HG02943 (cell line): ENCODE measurements around the gene SLC27A5.
"Not testable (repeated sequence)": the region's sequence is repeated elsewhere in the genome, so short reads cannot be mapped to it uniquely, and the experiment has no call there.

Experiments used
- ATAC-seq: cut with Tn5 transposase; IDR thresholded peaks from one replicate; pipeline ENCODE4 v1.9.1; 2021; ENCODE audit warnings: mild to moderate bottlenecking, low read depth, moderate library complexity; ENCODE audit not compliant: unreplicated experiment

The SLC27A5 gene

DNA sequence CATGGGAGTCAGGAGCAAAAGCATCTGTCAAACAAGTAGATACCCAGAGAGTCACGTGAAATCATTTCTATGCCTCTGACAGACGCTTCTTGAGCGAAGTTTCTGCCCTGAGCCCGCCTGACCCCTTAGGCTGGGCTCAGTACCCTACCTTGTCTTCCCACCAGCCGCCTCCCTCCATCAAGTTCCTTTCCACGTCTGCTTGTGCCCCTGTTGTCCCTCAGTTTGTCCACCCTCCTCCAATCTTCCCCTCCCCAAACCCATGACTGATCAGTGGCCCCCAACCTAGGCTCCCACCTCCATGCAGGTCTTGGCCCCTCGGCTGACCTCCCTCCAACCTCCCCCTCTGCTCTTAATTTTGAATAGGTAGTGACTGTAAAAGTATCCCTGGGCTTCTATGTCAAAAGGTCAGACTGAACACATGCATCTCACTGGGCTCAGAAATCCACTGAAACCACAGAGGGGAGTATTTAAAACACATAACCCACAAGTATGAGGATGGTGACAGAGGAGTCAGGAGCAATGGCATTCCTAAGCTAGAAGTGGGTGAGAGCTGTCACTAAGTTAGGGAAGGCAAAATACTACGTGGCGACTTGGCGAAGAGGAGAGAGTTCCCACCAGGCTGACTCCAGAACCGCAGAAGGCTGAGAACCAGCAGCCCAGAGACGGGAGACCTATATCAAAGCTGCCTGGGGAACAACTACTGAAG is 37.3 kb downstream of the SLC27A5 start:
- ATAC-seq, result no peak

DNA sequence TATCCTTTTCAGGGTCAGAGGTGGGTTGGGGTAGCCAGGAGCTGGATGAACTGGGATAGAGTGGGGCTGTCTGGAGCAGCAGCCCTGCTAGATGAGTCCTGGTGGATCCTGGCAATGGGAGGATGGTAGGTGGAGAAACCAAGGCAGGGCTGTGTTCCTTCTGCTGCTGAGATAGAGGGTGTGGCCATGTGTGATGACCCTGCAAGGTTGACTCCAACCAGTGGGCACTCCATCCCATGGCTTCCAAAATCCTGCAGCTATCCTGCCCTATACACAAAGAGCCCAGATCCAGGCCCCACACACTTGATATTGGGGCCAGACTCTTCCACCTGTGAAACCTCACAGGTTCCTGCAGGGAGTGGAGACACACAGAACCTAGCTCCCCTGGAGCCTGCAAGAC is 38.0 kb downstream of the SLC27A5 start:
- ATAC-seq, result no peak

DNA sequence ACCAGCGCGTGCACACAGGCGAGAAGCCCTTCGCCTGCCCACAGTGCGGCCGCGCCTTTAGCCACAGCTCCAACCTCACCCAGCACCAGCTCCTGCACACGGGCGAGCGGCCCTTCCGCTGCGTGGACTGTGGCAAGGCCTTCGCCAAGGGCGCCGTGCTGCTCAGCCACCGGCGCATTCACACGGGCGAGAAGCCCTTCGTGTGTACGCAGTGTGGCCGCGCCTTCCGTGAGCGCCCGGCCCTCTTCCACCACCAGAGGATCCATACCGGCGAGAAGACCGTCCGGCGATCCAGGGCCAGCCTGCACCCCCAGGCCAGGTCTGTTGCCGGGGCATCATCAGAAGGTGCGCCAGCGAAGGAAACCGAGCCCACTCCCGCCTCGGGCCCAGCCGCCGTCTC is 40.1 kb downstream of the SLC27A5 start:
- ATAC-seq, result no peak

DNA sequence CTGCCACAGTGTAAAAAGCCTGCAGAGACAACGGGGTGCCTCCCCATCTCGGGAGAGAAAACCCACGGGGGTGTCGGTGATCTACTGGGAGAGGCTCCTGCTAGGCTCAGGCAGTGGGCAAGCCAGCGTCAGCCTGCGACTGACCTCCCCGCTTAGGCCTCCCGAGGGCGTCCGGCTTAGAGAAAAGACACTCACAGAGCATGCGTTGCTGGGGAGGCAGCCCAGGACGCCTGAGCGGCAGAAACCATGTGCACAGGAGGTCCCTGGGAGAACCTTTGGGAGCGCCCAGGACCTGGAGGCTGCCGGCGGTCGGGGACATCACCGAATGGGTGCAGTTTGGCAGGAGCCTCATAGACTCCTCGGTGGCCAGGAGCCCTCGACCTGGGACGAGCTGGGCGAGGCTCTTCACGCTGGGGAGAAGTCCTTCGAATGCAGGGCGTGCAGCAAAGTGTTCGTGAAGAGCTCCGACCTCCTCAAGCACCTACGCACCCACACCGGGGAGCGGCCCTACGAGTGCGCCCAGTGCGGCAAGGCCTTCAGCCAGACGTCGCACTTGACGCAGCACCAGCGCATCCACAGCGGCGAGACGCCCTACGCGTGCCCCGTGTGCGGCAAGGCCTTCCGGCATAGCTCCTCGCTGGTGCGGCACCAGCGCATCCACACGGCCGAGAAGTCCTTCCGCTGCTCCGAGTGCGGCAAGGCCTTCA is 40.8 kb downstream of the SLC27A5 start:
- ATAC-seq, result not testable (repeated sequence)

DNA sequence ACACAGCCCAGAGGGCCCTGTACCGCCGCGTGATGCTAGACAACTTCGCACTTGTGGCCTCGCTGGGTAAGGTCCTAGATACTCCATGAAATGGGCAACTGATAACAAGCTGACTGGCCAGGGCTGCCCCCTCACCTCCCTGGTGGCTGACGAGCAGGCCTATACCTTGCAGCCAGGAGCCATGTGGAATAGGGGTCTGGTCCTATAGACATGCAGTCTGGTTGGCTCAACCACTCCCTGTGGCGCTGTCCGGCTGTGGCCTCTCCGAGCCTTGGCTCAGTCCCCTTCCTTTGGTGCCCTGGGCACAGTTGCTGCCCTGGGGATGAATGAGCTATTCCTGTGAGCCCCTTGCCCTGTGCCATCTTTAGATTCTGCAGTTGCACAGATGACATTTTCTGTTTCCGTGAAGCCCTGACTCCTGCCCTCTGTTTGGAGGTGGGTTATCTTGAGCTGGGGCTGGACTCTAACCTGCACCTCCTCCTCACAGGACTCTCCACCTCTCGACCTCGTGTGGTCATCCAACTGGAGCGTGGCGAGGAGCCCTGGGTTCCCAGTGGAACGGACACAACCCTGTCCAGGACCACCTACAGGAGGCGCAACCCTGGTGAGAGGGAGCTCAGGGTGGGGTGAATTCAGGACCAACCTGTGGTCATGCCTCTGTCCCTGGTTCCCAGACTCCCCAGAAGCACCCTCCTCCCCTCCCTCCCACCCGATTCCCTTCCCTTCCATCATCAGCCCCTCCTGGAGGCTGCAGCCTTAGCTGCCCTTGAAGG is 42.4 kb downstream of the SLC27A5 start:
- no peak for ATAC-seq

DNA sequence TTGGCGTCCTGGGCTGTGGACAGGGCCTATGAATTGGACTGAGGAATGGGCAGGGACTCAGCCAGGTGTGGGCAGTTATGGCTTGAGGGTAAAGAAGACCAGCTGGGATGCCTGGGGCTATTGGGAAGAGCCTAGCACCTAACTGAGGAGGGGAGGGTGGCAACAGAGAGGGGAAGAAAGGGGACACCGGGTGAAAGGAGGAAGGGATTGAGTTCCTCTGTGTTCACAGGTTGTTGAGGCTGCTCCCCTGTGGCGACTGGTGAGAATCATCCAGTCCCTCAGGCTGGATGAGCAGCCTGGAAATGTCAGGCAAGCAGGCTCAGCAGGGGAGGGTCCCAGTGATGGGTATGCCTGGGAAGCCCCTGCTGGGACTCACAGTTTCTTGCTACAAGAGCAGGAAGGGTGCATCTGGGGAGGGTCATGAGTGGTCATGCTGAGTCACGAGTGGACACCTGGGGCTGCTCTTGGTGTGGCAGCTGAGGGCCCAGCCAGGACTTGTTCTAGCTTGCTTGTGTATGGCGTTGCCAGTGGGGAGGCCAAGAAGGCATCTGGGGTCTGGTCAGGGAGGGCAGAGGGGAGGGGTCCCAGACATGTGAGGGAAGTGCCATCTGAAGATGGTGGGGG is 43.5 kb downstream of the SLC27A5 start:
- no peak for ATAC-seq

DNA sequence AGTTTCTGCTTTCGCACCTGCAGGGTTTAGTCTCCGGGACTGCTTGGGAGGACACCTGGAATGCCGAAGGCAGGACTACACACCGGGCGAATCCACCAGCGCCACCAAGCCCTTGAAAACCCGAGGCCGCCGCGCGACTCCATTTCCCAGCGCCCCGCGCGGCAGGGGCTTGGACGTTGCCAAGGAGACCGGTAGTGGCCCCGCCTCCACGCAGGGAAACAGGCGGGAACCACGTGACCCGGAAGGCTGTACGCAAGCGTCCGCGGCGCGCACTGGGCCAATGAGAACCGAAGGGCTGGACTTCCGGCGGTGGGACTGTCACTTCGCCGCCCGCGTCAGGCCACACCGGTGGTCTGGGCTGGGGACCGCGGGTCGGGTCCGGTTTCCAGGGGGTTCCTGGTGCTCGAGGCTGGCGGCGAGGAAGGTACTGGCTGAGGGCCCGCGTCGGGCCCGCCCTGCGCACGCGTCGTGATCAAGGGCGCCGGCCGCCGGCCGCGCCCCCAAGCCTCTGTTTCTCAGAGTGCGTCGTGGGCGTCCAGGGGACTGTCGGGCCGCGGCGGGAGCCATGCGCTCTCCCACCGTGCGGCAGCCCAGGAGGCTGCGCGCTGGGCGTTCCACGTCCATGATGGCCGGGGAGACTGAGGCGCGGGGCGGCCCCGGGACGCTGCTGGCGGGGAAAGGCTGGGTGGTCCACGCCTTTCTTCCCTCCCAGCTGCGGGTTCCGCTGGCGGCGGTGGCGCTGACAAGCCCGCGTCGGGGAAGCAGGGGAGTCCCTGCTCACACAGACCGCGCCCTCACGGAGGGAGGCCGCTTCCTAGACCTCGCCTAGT is 44.8 kb downstream of the SLC27A5 start, which contains the start of gene ZNF324:
ZNF324 (plus strand) TSS at position 321 of the 830 bp plus-strand sequence. CDS start 2,106 bp downstream, outside the sequence.
- ATAC-seq, result peak; percentile 84

DNA sequence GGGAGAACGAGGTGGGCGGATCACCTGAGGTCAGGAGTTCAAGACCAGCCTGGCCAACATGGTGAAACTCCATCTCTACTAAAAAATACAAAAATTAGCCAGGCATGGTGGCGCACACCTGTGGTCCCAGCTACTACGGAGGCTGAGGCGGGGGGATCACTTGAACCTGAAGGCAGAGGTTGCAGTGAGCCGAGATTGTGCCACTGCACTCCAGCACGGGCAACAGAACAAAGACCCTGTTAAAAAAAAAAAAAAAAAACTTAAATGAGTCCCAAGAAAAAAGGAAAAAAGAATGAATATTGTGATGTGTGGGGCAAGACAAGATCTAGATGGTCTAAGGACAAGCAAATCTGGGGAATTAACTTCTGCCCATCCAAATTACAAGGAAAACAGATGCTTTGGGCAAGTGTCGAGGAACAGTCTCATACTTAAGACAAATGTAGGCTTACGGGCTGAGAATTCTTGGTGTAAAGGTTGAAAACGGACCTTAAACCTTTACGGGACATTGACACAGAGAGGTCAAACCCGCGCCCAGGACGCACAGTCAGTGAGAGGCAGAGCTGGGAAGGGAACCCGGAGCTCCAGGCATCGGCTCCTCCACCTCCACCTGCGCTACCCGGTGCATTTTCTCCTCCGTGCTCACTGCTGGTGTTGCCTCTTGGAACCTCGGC is 45.6 kb downstream of the SLC27A5 start:
- peak; percentile 23 for ATAC-seq

DNA sequence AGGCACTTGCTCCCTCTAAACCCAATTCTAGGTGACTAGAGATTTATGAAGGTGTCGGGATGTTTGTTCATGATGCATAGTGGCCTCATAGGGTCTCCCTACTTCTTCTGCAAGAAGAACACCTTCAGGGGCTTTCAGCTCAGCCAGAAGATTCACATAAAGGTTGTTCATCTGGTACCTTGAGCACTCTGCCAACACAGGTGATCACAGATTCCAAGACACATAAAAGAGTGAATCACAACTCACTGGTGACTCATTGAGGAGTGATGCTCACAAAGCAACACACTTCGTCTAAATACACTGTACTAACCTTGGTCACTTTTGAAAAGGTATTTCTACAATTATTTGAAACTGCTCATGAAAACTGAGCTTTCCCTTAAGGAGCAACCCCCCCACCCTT is 51.8 kb downstream of the SLC27A5 start:
- no peak for ATAC-seq

DNA sequence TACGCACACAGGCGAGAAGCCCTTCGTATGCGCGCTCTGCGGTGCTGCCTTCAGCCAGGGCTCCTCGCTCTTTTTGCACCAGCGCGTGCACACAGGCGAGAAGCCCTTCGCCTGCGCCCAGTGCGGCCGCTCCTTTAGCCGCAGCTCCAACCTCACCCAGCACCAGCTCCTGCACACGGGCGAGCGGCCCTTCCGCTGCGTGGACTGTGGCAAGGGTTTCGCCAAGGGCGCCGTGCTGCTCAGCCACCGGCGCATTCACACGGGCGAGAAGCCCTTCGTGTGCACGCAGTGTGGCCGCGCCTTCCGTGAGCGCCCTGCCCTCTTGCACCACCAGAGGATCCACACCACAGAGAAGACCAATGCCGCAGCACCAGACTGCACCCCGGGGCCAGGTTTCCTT is 55.7 kb downstream of the SLC27A5 start:
- no peak for ATAC-seq

DNA sequence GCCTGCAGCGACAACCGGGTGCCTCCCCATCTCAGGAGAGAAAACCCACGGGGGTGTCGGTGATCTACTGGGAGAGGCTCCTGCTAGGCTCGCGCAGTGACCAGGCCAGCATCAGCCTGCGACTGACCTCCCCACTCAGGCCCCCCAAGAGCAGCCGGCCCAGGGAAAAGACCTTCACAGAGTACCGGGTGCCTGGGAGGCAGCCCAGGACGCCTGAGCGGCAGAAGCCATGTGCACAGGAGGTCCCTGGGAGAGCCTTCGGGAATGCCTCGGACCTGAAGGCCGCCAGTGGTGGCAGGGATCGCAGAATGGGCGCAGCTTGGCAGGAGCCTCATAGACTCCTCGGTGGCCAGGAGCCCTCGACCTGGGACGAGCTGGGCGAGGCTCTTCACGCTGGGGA is 56.5 kb downstream of the SLC27A5 start:
- no peak for ATAC-seq

DNA sequence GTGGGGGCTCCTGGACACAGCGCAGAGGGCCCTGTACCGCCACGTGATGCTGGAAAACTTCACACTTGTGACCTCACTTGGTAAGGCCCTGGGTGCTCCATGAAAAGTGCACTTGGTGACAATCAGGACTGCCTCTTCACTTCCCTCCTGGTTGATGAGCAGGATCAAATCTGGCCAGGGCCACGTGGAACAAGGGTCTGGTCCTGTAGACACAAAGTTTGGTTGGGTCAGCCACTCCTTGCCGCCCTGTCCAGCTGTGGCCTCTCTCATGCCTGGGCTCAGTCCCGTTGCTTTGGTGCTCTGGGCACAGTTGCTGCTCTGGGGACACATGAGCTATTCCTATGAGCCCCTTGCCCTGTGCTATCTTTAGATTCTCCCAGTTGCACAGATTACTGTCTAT is 58.0 kb downstream of the SLC27A5 start:
- no peak for ATAC-seq

DNA sequence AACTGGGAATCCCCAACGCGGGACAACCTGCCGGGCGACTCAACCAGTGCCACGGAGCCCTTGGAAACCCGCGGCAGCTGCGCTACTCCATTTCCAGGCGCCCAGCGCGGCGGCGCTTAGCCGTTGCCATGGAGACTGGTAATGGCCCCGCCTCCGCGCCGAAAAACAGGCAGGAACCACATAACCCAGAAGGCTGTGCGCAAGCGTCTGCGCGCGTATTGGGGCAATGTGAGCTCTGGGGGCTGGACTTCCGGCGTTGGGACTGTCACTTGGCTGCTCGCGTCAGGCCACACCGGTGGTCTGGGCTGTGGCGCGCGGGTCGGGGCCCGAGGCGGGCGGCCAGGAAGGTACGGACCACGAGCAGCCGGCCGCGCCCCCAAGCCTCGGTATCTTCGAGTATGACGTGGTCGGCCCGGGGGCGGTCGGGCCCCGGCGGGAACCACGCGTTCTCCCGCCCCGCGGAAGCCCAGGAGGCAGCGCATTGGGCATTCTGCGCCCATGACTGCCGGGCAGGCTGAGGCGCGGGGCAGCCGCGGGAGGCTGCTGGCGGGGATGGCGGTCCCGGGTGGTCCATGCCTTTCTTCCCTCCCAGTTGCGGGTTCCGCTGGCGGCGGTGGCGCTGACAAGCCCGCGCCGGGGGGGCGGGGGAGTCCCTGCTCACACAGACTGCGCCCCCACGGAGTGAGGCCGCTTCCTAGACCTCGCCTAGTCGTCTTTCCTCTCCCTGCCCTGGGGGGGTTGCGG is 60.3 kb downstream of the SLC27A5 start, which contains the start of gene ZNF324B:
ZNF324B (plus strand) TSS at position 265 of the 744 bp plus-strand sequence. CDS start 2,080 bp downstream, outside the sequence.
- peak; percentile 93 for ATAC-seq

DNA sequence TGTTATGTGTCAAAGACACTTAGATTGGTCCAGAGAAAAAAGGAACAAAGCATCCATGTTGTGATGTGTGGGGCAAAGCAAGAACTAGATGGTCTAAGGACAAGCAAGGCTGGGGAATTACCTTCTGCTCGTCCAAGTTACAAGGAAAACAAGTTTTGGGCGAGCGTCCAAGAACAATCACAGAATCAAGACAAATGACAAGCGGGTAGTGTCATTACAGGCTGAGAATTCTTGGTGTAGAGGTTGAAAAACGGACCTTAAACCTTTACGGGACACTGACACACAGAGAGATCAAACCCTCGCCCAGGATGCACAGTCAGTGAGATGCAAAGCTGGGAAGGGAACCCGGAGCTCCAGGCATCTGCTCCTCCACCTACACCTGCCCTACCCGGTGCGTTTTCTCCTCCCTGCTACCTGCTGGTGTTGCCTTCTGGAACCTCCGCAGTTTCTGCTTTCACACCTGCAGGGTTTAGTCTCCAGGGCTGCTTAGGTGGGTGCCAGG is 60.9 kb downstream of the SLC27A5 start:
- ATAC-seq, result no peak

DNA sequence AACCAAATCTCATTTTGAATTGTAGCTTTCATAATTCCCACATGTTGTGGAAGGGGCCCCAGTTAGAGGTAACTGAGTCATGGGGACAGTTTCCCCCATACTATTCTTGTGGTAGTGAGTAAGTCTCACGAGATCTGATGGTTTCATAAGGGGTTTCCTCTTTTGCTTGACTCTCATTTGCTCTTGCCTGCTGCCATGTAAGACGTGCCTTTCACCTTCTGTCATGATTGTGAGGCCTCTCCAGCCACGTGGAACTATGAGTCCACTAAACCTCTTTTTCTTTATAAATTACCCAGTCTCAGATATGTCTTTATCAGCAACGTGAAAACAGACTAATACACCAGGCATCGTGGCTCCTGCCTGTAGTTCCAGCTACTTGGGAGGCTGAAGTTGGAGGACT is 61.8 kb downstream of the SLC27A5 start:
- not testable (repeated sequence) for ATAC-seq

DNA sequence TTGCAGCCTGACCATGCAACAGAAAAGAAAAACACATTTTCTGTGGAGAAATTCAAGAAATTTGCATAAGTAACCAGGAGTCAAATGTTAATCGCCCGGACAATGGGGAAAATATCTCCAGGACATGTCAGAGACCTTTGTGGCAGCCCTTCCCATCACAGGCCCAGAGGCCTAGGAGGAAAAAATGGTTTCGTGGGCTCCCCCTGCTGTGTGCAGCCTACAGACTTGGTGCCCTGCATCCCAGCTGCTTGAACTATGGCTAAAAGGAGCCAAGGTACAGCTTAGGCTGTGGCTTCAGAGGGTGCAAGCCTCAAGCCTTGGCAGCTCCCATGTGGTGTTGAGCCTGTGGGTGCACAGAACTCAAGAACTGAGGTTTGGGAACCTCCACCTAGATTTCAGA is 62.9 kb downstream of the SLC27A5 start:
- ATAC-seq, result not testable (repeated sequence)
